CD14-positive monocyte (primary cell): ENCODE measurements around the gene TAPT1. TPM values are rescaled to one million over a fixed set of nuclear protein-coding genes. Genes with fewer than 3 reads are reported as not detected.

ENCODE experiments used
- DNase-seq, 3 donors: peaks; one replicate each; pipeline ENCODE4 v3.0.0-alpha.2; 2011 to 2022
- H2AFZ ChIP-seq: 2 replicates; pipeline ENCODE4 v1.6.0; 2012; ENCODE audit warnings: mild to moderate bottlenecking, low read depth, low read length, inconsistent platforms; ENCODE audit not compliant: insufficient read depth, poor library complexity, severe bottlenecking
- H3K27ac ChIP-seq, 2 donors: 1 replicate in 1 of 2; 2 replicates in 1 of 2; pipeline ENCODE4 v1.5.1; 2012 to 2013; ENCODE audit warnings: low read length in 2 of 2, control low read depth in 1 of 2, inconsistent platforms in 1 of 2, low read depth in 1 of 2, mild to moderate bottlenecking in 1 of 2
- H3K27me3 ChIP-seq, 2 donors: one replicate each; pipeline versions ENCODE4 v1.6.0 to v1.6.1; 2011 to 2013; ENCODE audit warnings: low read length in 2 of 2; ENCODE audit not compliant: control insufficient read depth in 2 of 2, insufficient read depth in 2 of 2
- H3K36me3 ChIP-seq, 2 donors: replicated peaks in 1 of 2; 1 replicate in 1 of 2; 2 replicates in 1 of 2; pipeline versions ENCODE4 v1.5.1 to v1.6.1; 2012 to 2013; ENCODE audit warnings: low read length in 2 of 2, control low read depth in 1 of 2, inconsistent platforms in 1 of 2, mild to moderate bottlenecking in 1 of 2; ENCODE audit not compliant: insufficient read depth in 2 of 2, control insufficient read depth in 1 of 2
- H3K4me1 ChIP-seq, 2 donors: 1 replicate in 1 of 2; 2 replicates in 1 of 2; pipeline versions ENCODE4 v1.5.1 to v1.6.1; 2012 to 2013; ENCODE audit warnings: low read length in 2 of 2, control low read depth in 1 of 2, inconsistent platforms in 1 of 2, mild to moderate bottlenecking in 1 of 2, moderate library complexity in 1 of 2; ENCODE audit not compliant: insufficient read depth in 2 of 2, control insufficient read depth in 1 of 2
- H3K4me2 ChIP-seq: replicated peaks from 2 replicates; pipeline ENCODE3; 2012; ENCODE audit warnings: low read length, moderate library complexity, mild to moderate bottlenecking; ENCODE audit not compliant: poor library complexity, severe bottlenecking; ENCODE audit errors: extremely low read depth
- H3K4me3 ChIP-seq, 3 experiments: fragments of 200-600 bp in 1 of 3; sonication (generic) in 1 of 3; replicated peaks in 1 of 3; 1 replicate in 2 of 3; 2 replicates in 1 of 3; pipeline ENCODE4 v1.5.1; 2011 to 2013; ENCODE audit warnings: low read length in 3 of 3, mild to moderate bottlenecking in 3 of 3, control low read depth in 2 of 3, low read depth in 2 of 3, inconsistent platforms in 1 of 3, moderate library complexity in 1 of 3
- H3K79me2 ChIP-seq: 2 replicates; pipeline ENCODE4 v1.6.0; 2012; ENCODE audit warnings: mild to moderate bottlenecking, control low read depth, inconsistent platforms, low read length, moderate library complexity; ENCODE audit not compliant: insufficient read depth
- H3K9ac ChIP-seq: 2 replicates; pipeline ENCODE4 v1.6.0; 2017; ENCODE audit warnings: low read length, mild to moderate bottlenecking; ENCODE audit not compliant: insufficient read depth, poor library complexity, severe bottlenecking
- H3K9me3 ChIP-seq, 2 donors: replicated peaks in 1 of 2; 1 replicate in 1 of 2; 2 replicates in 1 of 2; pipeline versions ENCODE4 v1.5.1 to v1.6.1; 2012 to 2013; ENCODE audit warnings: low read length in 2 of 2, control low read depth in 1 of 2; ENCODE audit not compliant: control insufficient read depth in 1 of 2, insufficient read depth in 1 of 2
- H4K20me1 ChIP-seq: 2 replicates; pipeline ENCODE4 v1.6.0; 2012; ENCODE audit warnings: mild to moderate bottlenecking, low read length, control low read depth, moderate library complexity; ENCODE audit not compliant: insufficient read depth
- H3K27ac Mint-ChIP-seq, 7 donors: one replicate each; pipeline ENCODE4 v1.8.0; 2020; ENCODE audit warnings: mild to moderate bottlenecking in 7 of 7, mixed read lengths in 7 of 7, moderate library complexity in 6 of 7, inconsistent platforms in 2 of 7
- H3K27me3 Mint-ChIP-seq, 3 donors: one replicate each; pipeline ENCODE4 v1.8.0; 2021 to 2022; ENCODE audit warnings: low read depth in 3 of 3, mild to moderate bottlenecking in 3 of 3, mixed read lengths in 3 of 3, moderate library complexity in 3 of 3, inconsistent platforms in 1 of 3
- H3K36me3 Mint-ChIP-seq, 2 donors: one replicate each; pipeline ENCODE4 v1.8.0; 2020; ENCODE audit warnings: mixed read lengths in 2 of 2, inconsistent platforms in 1 of 2, mild to moderate bottlenecking in 1 of 2
- H3K4me1 Mint-ChIP-seq: one replicate; pipeline ENCODE4 v1.8.0; 2020; ENCODE audit warnings: mild to moderate bottlenecking, mixed read lengths
- H3K4me3 Mint-ChIP-seq, 2 donors: one replicate each; pipeline ENCODE4 v1.8.0; 2020; ENCODE audit warnings: mild to moderate bottlenecking in 2 of 2, mixed read lengths in 2 of 2, moderate library complexity in 1 of 2
- H3K9me3 Mint-ChIP-seq, 7 donors: one replicate each; pipeline ENCODE4 v1.8.0; 2020 to 2022; ENCODE audit warnings: mixed read lengths in 7 of 7, mild to moderate bottlenecking in 6 of 7, moderate library complexity in 6 of 7, inconsistent platforms in 2 of 7
- CTCF ChIP-seq: fragments of 200-600 bp; IDR thresholded peaks from one replicate; pipeline ENCODE4 v1.8.0; 2022; ENCODE audit warnings: antibody characterized with exemption, mild to moderate bottlenecking
- WGBS: methylation state at CpG from one replicate; pipeline ENCODE4 v1.1.5; 2013; ENCODE audit warnings: missing lambda C conversion rate; ENCODE audit not compliant: insufficient coverage; 5-methylcytosine and 5-hydroxymethylcytosine counted together
- intact Hi-C, 2 donors: fragments of 100-400 bp; cut with micrococcal nuclease; formaldehyde crosslinking; loops; one replicate each; pipeline versions ENCODE4 v1.15.0 to v1.15.1; 2023
- polyA plus RNA-seq, 3 donors: library from polyadenylated mRNA; depleted of rRNA in 1 of 3; unstranded in 2 of 3; stranded (reverse) in 1 of 3; fragments of 300-500 nt in 2 of 3; fragments of >200 nt in 1 of 3; fragmentation: Illumina TruSeq in 2 of 3; gene quantifications; 1 replicate in 2 of 3; 2 replicates in 1 of 3; pipeline ENCODE4 v1.2.3, GENCODE V29; 2012 to 2021

The TAPT1 gene
- polyA plus RNA-seq, 3 donors = 15.2 to 18.4 (median 16.0) TPM

- no CpG with 5 or more reads among the region's 4 CpGs for WGBS
- H3K4me1 Mint-ChIP-seq = no peaks in the 10 kb centered on the region
- intact Hi-C loops = no loop called here
- H3K9me3 Mint-ChIP-seq = peaks cover 21 to 38% (median 28%) of the 10 kb centered on the region in 7 donors
- peaks cover 0 to 2% of the 10 kb centered on the region in 2 donors for H3K36me3 Mint-ChIP-seq
- Histone ChIP-seq H3K36me3 (no peaks in the 10 kb centered on the region), H3K27me3 (no peaks in the 10 kb centered on the region), H2AFZ (no peak overlapping the region), H3K4me2 (no peak overlapping the region), H4K20me1 (no peaks in the 10 kb centered on the region), H3K9me3 (peaks cover 22 to 32% of the 10 kb centered on the region in 2 donors), H3K4me3 (no peak overlapping the region), H3K27ac (no peak overlapping the region), H3K4me1 (no peaks in the 10 kb centered on the region), H3K79me2 (no peaks in the 10 kb centered on the region), H3K9ac (no peak overlapping the region)
- no peak overlapping the region for H3K4me3 Mint-ChIP-seq
- TF ChIP-seq CTCF = no peak
- peak overlapping the region in 1 of 7 donors; percentile 60 for H3K27ac Mint-ChIP-seq
- no peak for DNase-seq
- peaks cover 0 to 3% (median 0%) of the 10 kb centered on the region in 3 donors for H3K27me3 Mint-ChIP-seq
Observed at GRCh38 chr4:16140231-16140878, 85.9 kb downstream of the TAPT1 start.

GRCh38 chr4:16139066-16139945, 87.0 kb downstream of the TAPT1 start:
- Mint-ChIP-seq H3K27me3 (peaks cover 0 to 3% (median 0%) of the 10 kb centered on the region in 3 donors), H3K36me3 (no peaks in the 10 kb centered on the region), H3K9me3 (peaks cover 16 to 36% (median 22%) of the 10 kb centered on the region in 7 donors), H3K4me1 (no peaks in the 10 kb centered on the region), H3K4me3 (no peak overlapping the region), H3K27ac (no peak overlapping the region)
- 98% methylated on average over 6 of the region's 8 CpGs for WGBS
- Histone ChIP-seq H3K9ac (no peak overlapping the region), H3K27ac (no peak overlapping the region), H2AFZ (no peak overlapping the region), H3K4me2 (no peak overlapping the region), H3K36me3 (no peaks in the 10 kb centered on the region), H3K9me3 (peaks cover 15 to 27% of the 10 kb centered on the region in 2 donors), H3K4me3 (no peak overlapping the region), H3K79me2 (no peaks in the 10 kb centered on the region), H3K27me3 (no peaks in the 10 kb centered on the region), H3K4me1 (no peaks in the 10 kb centered on the region), H4K20me1 (no peaks in the 10 kb centered on the region)
- TF ChIP-seq CTCF = no peak
- intact Hi-C loops = no loop called here
- no peak for DNase-seq
